ENCODE results near the gene SMG5. TPM values are rescaled to one million over a fixed set of nuclear protein-coding genes. Genes with fewer than 3 reads are reported as not detected.
"Not testable (repeated sequence)": the region's sequence is repeated elsewhere in the genome, so short reads cannot be mapped to it uniquely, and the experiment has no call there.

Gene SMG5
- total RNA-seq (2014; rRNA removed; shearing (Covaris generic)) = 135 and 146 TPM in 2 replicates

DNA sequence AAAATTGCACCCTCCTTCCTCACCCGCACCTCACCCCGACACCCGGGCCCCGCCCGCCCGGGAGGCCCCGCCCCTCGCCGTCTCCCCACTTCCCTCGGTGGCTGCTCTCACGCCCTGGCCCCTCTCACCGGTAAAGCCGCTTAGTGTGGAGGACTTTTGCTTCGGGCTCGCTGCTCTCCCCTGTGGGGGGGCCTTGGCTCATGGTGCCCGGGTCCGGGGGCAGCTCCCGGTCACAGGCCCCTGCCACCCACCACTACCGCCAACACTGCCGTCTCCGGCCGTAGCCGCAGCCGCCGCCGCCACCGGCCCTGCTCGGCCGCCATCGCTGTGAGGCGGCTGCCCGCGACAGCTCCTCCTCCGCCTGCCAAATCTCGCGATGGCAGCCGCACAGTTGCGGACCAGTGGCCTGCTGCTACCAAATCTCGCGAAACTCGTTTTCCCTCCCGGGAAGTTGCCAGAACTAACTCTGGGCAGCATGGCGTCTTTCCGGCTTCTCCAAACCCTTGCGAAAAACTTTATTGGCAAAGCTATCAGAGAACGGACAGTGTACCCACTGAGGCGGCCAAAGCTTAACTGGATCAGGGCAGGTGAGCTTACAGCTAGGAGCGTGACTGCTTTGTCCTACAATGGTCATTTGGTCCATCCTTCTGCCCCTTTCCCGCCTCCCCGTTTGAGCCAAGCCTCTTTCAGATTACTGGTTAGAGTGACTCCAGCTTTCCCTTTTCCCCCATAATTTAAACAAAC, at the start of gene SMG5:
Gene SMG5, minus strand, starts transcription at position 347 of the 744 bp plus-strand sequence. Its CDS starts 145 bp downstream, at position 202.
- peak; percentile 97 for DNase-seq (ENCODE audit: low spot score)

- DNase-seq (ENCODE audit: low spot score) = not testable (repeated sequence)
Observed at GRCh38 chr1:156323179-156323578, 40.6 kb upstream of the SMG5 start.

GRCh38 chr1:156320560-156320959, 37.9 kb upstream of the SMG5 start:
- DNase-seq (ENCODE audit: low spot score) = no peak

GRCh38 chr1:156319664-156320063, 37.0 kb upstream of the SMG5 start:
- peak; percentile 69 for DNase-seq (ENCODE audit: low spot score)

- DNase-seq (ENCODE audit: low spot score) = no peak
Observed at GRCh38 chr1:156316909-156317308, 34.3 kb upstream of the SMG5 start.

GRCh38 chr1:156310962-156311361, 28.3 kb upstream of the SMG5 start:
- no peak for DNase-seq (ENCODE audit: low spot score)

GRCh38 chr1:156308078-156308477, 25.5 kb upstream of the SMG5 start:
- DNase-seq (ENCODE audit: low spot score) = no peak

GRCh38 chr1:156305215-156305614, 22.6 kb upstream of the SMG5 start:
- DNase-seq (ENCODE audit: low spot score) = no peak

DNA sequence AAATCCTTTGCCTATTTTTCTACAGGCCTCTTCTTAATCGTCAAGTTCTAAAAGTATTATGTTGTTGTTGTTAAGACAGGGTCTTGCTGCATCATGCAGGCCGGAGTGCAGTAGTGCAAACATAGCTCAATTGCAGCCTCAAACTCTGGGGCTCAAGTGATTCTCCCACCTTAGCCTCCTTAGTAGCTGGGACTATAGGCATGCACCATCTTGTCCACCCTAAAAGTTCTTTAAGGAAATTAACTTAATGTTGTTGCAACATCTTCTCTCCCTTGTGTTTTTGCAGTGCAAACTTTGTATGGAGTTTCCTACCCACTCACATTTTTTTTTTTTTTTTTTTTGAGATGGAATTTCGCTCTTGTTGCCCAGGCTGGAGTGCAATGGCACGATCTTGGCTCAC, 20.6 kb upstream of the SMG5 start:
- no peak for DNase-seq (ENCODE audit: low spot score)

DNA sequence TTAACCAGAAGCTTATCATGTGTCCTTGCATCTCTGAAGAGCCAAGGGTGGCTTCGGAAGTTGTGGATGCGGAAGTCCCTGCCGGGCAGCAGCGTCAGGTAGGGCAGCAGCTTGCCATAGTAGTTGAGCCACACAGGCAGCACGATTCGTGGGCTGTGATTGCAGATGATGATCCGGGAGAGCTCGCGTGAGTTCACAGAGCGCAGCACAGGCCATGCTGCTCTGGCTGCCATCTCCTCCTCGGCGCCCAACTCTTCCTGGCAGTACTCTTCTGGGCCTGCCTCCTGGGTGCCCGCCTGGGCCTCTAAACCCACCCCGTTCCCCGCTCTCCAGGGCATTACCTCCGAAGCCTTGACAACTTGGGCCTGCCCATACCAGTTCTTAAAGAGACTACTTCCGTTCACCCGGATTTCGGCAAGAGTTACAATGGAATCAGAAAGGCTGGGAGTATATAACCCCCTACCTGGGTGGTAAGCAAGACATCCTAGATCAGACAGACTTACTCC, 16.3 kb upstream of the SMG5 start, which contains the start of gene VHLL:
Gene VHLL, minus strand, starts transcription at position 456 of the 506 bp plus-strand sequence. Its CDS starts 118 bp downstream, at position 338.
- DNase-seq (ENCODE audit: low spot score) = no peak

DNA sequence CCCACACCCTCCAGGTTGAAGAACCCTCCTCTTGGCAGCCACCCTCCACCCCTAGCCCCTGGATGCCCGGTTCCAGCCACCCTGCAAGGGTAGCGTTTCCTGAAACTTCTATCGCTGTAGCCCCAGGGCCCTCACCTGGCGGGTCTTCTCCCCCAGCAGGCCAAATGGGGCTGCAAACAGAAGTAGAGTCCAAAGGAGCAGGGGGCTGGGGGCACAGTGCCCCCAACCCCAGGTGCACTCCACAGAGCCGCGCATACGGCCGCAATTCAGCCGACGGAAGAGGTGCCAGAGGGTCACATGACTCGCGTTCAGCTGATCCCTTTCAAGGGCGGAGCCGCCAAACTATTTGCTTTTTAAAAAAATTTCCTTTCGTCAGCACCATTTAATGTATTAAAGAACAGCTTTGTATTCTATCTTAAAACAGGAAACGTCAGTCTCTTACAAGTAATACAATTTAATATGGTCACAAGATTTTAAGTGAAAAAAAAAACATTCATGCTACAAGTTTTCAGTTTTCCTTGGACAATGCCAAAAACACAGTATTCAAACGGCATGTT, 12.8 kb upstream of the SMG5 start, which contains the start of gene GLMP:
Gene GLMP, minus strand, starts transcription at position 289 of the 557 bp plus-strand sequence. Its CDS starts 34 bp downstream, at position 255.
- DNase-seq (ENCODE audit: low spot score) = peak; percentile 58

- no peak for DNase-seq (ENCODE audit: low spot score)
Observed at GRCh38 chr1:156293895-156294294, 11.3 kb upstream of the SMG5 start.

DNA sequence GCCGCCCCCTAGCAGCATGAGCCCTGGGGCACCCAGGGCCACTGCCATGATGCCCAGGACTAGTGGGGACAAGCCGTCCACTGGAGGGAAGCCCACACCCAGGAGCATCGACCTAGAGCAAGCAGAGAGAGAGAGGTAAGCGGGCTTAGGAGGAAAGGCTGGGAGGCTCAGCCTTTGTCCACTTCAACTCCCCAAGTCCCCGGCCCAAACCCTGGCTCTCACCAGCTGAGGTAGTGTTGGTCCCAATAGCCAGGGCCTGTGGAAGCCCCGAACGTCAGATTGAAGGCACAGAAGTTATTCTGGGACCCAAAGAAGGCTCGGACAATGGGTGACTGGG, 10.4 kb upstream of the SMG5 start:
- no peak for DNase-seq (ENCODE audit: low spot score)

DNA sequence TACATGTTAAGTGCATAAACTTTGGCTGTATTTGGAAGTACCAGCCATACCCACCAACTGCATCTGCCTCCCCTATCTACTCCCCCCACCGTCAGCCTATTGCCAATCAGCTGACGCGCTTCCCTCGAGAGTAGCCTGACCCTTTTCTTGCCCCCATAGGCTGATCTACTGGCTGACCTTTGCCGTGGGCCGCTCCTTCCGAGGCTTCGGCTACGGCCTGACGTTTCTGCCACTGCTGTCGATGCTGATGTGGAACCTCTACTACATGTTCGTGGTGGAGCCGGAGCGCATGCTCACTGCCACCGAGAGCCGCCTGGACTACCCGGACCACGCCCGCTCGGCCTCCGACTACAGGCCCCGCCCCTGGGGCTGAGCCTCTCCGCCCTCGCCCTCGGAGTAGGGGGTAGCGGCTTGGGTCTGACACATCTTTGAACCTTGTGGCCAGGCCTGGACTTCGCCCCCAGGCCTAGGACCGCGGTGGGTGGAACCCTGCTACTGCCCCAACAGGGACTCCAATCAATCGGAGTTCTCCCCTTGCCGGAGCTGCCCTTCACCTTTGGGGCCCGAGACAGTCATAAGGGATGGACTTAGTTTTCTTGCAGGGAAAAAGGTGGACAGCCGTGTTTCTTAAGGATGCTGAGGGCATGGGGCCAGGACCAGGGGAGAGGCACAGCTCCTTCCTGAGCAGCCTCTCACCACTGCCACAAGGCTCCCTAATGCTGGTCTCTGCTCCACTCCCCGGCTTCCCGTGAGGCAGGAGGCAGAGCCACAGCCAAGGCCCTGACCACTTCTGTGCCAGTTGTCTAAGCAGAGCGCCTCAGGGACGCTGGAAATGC, 8.8 kb upstream of the SMG5 start:
- peak; percentile 78 for DNase-seq (ENCODE audit: low spot score)

DNA sequence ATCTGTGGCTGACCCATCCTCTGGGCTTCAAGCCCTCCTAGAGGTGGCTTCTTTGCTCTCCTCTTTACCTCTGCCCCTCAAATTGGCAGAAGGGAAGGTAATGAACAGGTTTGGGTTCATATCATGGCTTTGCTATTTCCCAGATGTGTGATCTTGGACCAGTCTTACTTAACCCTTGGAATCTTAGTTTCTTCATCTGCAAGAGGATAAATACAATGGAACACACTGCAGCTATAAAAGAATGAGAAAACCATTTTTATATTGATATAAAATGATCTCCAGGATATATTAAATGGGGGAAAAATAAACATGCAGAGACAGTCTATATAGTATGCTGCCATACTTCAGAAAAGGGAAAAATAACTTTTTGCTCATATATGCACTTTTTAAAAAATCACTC, 7.2 kb upstream of the SMG5 start:
- DNase-seq (ENCODE audit: low spot score) = no peak

- no peak for DNase-seq (ENCODE audit: low spot score)
Observed at GRCh38 chr1:156286061-156286460, 3.4 kb upstream of the SMG5 start.

GRCh38 chr1:156285437-156285836, 2.8 kb upstream of the SMG5 start:
- DNase-seq (ENCODE audit: low spot score) = no peak

DNA sequence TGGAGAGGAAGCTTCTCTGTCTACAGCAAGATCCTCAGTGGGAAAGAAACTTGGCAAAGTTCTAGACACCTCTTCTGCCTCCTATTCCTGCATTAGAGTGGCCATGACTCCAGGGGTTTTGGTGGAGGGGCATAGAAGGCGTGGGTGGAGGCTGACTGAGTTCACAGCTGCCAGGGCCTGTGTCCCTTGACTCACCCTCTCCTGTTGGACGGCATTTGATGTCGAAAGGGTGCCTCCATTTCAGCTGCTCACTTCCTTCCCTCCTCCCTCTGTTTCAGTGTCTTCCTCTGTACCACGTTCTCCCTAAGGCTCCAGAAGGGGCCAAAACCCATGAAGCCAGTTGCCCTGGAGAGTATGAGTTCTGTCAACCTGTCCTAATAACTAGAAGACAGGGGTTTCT, 2.1 kb upstream of the SMG5 start:
- no peak for DNase-seq (ENCODE audit: low spot score)

- DNase-seq (ENCODE audit: low spot score) = peak; percentile 58
Observed at GRCh38 chr1:156284112-156284511, 1.5 kb upstream of the SMG5 start, which contains the start of gene TMEM79. Gene TMEM79, plus strand, starts transcription at chr1:156284325. Its CDS starts 902 bp downstream, at chr1:156285227.

DNA sequence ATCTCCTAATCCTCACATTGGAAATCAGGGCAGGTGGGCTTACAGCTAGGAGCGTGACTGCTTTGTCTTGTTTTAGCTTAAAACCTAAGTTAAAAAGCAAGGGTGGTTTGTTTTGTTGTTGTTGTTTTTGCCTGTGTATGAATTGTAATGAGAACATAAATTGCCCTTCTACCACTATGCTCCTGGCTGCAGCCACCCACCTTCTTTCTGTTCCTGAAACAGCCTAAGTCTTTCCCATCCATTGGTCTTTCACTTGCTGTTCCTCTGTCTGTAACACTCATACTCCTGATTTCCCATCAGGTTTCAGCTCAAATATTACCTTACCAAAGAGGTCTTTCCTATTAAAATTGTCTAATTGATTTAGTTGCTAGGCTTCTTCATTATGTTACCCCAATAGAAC, 896 bp upstream of the SMG5 start:
- peak; percentile 18 for DNase-seq (ENCODE audit: low spot score)

GRCh38 chr1:156281693-156282478, 739 bp downstream of the SMG5 start:
- DNase-seq (ENCODE audit: low spot score) = peak; percentile 77

Measured in HT-29 (cell line).